ENCODE results near the gene ATP2C1.
A peak's percentile ranks its signal among the peaks of the same experiment; 100 is the strongest.
"Not testable (repeated sequence)": the region's sequence is repeated elsewhere in the genome, so short reads cannot be mapped to it uniquely, and the experiment has no call there.

The ATP2C1 gene, protein sequence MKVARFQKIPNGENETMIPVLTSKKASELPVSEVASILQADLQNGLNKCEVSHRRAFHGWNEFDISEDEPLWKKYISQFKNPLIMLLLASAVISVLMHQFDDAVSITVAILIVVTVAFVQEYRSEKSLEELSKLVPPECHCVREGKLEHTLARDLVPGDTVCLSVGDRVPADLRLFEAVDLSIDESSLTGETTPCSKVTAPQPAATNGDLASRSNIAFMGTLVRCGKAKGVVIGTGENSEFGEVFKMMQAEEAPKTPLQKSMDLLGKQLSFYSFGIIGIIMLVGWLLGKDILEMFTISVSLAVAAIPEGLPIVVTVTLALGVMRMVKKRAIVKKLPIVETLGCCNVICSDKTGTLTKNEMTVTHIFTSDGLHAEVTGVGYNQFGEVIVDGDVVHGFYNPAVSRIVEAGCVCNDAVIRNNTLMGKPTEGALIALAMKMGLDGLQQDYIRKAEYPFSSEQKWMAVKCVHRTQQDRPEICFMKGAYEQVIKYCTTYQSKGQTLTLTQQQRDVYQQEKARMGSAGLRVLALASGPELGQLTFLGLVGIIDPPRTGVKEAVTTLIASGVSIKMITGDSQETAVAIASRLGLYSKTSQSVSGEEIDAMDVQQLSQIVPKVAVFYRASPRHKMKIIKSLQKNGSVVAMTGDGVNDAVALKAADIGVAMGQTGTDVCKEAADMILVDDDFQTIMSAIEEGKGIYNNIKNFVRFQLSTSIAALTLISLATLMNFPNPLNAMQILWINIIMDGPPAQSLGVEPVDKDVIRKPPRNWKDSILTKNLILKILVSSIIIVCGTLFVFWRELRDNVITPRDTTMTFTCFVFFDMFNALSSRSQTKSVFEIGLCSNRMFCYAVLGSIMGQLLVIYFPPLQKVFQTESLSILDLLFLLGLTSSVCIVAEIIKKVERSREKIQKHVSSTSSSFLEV

DNA sequence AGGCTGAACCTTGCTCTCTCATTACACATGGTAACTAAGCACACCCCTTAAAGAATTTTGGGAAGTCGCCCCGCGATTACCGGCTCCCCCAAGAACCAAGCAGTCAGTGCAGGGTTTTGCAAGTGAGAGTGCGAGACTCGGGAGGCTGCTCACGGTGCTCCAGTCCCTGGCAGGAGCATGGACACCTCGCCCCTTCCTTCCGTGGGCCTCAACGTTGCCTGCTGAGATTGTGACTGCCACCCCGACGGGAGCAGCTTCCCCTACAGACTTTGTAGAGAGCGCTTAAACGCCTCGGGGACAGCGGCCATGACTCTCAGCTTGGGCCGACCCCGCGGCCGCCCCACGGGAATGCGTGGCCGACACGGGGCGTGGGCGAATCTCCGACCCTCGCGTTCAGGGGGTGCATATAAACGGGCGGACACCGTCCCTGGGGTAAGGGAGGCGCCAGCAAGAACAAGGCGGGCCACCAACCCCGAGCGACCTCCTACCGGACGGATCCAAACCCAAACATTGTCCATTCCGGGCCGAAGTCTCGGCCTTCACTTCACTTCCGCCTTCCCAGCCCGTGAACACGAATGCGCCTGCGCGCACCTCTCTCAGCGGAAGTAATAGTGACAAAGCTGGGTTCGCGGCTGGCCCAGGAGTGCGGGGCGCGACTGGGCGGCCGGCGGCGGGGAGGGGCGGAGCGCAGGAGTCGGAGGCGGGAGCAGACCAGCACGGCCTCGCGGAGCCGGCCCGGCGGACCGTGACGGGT, at the start of gene ATP2C1:
TSS of gene ATP2C1 (plus strand) at position 709 of the 754 bp plus-strand sequence. CDS start 686 bp downstream, outside the sequence.
- DNase-seq = peak; percentile 96

DNA sequence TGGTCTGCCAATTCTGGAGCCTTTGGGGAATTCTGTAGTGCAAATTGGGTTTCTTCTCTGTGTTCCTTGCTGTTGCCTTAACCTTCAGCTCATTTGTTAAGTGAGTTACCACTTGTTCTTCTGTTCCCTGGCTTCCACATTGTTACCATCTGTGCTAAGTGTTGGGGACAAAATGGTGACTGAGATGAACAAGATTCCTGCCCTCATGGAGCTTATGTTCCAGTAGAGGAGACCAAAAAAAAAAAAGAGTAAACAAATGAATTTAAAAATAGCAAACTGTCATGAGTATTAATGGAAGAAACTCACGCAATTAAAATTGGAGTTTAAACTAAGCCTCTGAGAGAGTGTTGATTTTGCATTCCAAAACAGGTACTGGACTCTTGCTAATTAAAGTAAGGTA, 49.4 kb upstream of the ATP2C1 start:
- no peak for DNase-seq

DNA sequence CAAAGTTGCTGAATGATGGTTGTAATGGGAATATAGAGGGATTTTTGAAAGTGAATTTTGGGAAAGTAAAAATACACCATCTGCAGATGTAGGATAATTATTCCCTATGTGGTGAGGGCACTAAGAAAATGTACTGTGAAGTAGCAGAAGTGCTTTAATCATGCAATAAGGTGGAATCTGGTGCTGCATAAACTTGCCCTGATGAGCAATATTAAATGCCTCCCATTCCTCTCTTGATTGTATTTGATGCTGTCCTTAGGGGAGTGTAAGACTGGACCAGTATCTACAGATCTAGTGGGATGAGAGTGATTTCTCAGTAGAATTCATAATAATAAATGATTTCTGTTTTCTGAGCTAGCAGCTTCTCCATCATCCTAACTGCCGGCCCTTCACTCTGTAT, 47.7 kb upstream of the ATP2C1 start:
- no peak for DNase-seq

DNA sequence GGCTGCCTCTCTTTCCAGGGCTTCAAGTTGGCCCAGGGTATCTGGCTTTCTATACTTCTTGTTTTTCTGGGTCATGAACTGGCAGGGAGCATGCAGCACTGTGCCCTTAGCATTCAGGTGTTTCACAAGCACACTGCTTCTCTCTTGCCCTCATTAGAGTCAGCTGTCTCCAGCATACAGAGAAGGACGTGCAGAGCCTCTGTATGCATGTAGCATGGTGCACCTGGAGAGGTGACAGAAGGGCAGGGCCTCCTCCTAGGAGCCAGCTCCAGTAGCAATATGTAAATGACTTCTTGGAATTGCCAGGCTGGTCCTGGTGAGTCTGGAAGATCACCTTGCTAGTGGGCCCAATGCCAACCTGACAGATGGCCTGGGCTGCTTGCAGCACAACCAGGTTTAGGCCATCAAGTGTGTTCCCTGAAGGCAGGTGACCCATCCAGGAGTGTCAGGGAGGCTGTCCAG, 44.8 kb upstream of the ATP2C1 start:
- no peak for DNase-seq

DNA sequence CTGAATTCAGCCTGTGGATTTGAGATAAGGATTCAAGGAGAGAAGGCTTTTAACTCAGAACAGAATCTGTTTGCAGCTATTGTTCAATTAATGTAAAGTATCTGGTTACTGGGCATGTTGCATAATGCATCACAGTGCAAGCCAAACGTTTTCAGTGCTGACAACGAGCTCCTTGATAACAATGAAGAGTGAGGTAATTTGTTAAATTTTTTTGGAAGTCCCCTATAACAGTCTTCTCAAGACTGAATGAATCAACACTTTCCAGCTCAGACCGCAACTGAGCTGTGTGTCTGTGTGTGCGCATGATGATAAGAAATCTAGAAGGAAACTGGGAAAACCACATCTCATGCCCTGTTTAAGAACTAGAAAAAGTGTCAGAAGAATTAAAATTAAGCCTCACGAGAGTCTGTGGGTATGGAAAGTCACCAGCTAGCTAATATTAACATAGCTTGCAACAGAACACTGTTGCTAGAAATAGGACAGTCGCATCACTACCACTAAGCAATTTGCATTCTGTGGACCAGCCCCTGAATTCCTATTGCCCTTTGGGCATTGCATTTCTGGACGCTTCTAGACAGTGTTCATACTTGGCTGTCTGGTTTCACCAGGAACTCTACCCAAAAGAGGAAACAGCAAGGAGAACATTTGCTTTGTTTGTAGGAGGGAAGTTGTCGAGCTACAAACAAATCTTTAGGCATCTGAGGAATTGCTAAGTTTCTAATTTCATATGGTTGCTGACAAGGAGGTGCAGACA, 43.7 kb upstream of the ATP2C1 start:
- peak; percentile 16 for DNase-seq

DNA sequence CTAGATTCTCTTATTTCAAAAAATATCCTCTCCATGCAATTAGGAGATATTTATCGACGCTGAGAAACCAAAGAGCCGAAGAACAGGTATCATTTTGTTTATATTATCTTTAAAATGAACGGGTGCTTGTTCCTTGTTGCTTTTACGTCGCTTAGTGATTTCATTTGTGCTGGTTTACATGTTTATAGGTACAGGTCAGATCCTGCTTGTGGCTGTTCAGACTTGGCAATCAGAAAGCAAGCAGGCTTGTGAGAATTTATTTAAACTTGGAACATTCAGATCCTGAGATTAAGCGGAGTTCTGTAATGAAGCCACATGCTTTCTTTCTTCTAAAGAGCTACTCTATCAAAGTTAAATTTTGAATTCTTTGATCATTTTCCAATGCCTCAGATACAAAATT, 43.0 kb upstream of the ATP2C1 start:
- DNase-seq = no peak

DNA sequence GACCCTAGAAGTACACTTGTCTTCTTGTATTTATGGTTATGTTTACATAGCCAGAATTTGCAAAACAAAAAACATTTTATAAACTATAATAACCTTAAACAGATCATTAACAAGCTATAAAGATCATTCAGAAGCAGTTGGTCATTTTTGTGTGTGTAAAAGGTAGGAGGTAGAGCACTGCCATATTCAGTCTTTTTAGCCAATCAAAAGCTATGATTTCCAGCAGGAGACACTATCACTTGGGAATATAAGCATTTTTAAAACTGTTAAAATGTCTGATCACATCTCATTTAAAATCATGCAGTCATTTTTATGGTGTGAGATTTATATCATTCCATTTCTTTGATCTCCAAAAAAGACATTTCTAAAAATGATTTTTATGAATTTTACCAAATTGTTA, 42.6 kb upstream of the ATP2C1 start:
- no peak for DNase-seq

DNA sequence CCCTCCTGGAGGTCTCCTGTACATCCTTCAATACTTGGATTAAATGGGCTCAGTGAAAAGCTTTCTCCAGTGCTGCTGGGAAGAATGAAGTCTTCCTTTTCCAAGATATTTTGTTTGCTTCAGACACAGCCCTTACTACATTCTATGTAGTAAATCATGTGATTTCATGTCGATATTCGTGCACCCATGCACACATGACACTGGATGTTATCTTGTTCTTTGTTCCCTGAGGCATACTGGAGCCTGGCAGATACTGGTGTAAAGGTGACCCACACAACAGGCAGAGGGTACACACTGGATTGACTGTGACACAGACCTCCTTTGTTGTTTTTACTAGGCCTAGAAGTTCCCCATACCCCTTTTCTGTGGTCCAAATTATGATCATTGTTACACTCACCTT, 40.3 kb upstream of the ATP2C1 start:
- no peak for DNase-seq

DNA sequence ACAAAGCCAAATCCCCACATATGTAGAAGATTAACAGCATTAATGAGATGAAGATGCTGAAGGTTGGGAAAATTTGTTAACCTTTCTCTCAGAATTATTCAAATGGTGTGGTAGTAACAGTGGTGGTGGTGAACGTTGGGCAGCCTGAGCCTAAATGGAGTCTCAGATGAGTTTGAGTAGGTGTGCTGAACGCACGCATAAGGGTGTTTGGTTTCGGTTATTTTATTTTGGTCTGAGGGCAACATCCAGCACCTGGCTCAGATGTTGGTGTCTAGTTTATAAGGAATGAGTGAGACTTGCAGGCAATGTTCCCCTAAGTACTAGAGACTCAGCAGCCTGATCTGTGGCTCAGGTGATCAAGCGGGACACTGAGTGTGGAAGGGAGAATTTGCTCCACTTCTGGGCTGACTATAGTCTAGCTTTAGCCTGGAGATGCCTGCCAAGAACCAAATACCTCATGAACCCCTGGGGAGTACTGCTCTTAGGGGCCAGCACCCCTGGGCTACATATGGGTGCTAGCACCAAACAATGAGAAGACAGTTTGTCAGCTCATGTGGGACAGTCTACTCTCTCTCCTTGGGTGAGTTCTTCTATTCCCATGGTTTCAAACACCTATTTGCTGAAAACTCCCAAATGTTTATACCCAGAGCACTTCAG, 39.5 kb upstream of the ATP2C1 start:
- DNase-seq = no peak

DNA sequence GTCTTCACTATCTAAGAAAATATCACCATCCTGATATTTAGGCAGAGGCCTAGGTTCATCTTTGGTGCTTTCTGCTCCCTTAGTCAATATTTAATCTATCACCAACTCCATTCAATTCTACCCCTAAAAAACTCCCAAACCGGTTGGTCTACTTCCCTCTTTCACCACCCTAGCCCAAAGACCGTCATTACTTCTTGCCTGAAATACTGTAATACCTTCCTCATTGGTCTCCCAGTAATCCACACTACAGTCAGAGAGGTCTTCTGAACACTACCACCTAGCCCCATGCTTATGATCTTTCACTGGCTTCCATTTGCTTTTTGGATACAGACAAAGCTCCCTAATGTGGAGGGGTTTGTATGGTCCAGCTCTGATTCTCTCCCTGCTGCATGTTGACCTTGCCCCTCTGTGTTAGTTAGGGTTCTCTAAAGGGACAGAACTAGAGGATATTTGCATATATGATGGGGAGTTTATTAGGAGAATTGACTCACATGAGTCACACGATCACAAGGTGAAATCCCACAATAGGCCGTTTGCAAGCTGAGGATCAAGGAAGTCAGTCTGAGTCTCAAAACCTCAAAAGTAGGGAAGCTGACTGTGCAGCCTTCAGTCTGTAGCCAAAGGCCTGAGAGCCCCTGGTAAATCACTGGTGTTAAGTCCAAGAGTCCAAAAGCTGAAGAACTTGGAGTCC, 36.4 kb upstream of the ATP2C1 start:
- DNase-seq = no peak

DNA sequence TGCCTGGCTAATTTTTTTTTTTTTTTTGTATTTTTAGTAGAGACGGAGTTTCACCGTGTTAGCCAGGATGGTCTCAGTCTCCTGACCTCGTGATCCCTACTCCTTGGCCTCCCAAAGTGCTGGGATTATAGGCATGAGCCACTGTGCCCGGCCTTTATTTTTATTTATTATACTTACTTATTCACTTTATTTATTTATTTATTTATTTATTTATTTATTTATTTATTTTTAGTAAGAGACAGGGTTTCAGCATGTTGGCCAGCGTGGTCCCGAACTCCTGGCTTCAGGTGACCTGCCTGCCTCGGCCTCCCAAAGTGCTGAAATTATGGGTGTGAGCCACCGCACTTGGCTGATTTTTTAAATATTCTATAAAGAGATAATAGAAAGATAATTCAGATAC, 31.8 kb upstream of the ATP2C1 start:
- not testable (repeated sequence) for DNase-seq

DNA sequence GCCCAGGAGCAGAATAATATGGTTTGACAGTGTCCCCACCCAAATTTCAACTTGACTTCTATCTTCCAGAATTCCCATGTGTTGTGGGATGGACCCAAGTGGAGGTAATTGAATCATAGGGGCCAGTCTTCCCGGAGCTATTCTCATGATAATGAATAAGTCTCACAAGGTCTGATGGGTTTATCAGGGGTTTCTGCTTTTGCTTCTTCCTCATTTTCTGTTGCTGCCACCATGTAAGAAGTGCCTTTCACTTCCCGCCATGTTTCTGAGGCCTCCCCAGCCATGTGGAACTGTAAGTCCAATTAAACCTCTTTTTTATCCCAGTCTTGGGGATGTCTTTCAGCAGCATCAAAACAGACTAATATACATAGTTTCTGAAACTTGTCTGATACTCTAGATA, 28.4 kb upstream of the ATP2C1 start:
- DNase-seq = no peak

DNA sequence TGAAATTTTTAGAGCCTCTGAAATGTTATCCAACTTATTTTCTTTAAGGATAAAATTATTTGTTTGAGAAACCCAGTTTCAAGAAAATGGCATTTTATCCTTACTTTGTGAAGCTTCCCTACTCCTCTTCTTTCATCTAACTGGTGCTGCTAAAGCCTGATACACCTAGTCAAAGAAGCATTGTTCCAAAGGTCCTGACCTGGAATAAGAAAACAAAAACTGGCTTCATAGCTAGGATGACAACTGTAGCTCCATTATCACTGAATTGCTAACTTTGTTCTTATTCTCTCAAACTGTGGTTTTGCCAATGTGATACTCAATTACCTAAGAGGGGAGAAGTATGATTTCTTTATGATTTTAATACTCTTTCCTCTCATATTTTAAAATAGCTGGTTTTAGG, 27.6 kb upstream of the ATP2C1 start:
- no peak for DNase-seq

DNA sequence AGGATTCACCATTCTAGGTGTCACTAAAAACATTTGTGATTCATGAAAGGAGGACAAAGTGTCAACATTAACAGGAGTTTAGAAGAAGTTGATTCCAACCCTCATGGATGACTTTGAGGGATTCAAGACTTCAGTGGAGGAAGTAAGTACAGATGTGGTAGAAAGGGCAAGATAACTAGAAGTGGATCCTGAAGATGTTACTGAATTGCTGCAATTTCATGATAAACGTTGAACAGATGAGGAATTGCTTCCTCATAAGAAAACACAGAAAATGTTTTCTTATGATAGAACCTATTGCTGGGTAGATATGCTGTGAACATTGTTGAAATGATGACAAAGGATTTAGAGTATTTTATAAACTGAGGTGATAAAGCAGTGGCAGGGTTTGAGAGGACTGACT, 23.5 kb upstream of the ATP2C1 start:
- DNase-seq = no peak

DNA sequence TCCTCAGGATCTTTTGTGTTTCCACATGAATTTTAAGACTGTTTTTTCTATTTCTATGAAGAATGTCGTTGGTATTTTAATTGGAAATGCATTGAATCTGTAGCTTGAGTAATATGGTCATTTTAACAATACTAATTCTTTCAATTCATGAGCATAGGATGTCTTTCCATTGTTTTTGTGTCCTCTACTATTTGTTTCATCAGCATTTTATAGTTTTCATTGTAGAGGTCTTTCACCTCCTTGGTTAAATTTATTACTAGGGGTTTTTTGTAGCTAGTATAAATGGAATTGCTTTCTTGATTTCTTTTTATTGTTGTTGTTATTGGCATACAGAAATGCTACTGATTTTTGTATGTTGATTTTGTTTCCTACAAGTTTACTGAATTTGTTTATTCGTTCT, 17.3 kb upstream of the ATP2C1 start:
- DNase-seq = no peak

DNA sequence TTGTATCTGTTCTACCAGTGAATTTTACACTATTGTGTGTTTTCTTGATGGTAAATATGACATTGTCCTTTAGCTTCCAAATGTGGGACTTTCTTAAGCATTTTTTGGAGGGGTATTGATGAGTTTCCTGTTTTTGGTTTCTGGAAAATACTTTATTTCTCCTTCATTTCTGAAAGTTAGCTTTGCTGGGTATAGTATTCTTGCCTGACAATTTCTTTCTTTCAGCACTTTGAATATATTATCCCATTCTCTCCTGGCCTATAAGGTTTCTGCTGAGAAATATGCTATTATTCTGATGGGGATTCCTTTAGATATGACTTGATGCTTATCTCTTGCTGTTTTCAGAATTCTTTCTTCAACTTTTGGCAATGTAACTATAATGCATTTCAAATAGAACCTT, 15.4 kb upstream of the ATP2C1 start:
- no peak for DNase-seq

DNA sequence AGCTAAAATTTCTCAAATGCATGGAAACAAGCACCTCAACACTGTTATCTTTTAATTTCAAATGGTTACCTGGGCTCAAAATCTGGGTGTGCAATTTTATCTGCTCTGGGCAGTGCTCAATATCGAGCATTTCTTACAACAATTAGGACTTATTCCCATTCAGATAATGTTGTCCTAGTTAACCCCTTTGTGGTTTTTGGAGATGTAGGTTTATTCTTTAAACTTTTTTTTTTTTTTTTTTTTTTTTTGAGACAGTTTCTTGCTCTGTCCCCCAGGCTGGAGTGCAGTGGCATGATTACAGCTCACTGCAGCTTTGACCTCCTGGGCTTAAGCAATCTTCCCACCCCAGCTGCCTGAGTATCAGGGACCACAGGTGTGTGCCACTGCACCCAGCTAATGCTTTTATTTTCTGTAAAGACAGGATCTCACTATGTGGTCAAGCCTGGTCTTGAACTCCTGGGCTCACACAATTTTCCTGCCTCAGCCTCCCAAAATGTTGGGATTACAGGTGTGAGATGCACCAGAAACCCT, 4.4 kb upstream of the ATP2C1 start:
- DNase-seq = no peak

DNA sequence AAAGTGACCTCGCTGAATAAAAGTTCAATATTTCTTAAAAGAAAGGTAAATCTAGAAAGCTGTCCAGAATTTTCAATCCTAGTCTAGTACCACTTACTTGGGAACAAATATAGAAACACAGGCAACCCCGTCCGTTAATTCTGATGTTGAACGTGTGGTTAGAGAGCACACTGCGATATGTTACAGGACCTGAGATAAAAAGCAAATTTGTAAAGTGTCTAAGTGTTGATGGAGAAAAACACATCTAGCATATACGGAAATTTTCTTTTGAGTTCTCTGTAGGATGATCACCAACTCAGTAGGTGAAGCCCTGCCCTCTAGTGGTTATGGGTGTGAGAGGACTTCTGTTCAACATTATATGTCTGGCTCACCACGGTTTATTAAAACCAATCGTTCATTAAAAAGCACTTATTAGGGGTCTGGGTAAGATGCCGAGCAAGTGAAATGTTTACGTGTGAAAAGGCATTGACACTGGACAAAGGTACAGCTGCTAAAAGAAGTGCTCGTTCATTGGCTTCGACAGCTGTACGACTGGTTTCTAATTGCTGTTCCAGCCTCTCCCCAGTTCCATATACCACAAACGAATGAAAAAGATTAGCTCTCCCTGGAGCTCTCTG, 1.0 kb upstream of the ATP2C1 start:
- peak; percentile 72 for DNase-seq

DNA sequence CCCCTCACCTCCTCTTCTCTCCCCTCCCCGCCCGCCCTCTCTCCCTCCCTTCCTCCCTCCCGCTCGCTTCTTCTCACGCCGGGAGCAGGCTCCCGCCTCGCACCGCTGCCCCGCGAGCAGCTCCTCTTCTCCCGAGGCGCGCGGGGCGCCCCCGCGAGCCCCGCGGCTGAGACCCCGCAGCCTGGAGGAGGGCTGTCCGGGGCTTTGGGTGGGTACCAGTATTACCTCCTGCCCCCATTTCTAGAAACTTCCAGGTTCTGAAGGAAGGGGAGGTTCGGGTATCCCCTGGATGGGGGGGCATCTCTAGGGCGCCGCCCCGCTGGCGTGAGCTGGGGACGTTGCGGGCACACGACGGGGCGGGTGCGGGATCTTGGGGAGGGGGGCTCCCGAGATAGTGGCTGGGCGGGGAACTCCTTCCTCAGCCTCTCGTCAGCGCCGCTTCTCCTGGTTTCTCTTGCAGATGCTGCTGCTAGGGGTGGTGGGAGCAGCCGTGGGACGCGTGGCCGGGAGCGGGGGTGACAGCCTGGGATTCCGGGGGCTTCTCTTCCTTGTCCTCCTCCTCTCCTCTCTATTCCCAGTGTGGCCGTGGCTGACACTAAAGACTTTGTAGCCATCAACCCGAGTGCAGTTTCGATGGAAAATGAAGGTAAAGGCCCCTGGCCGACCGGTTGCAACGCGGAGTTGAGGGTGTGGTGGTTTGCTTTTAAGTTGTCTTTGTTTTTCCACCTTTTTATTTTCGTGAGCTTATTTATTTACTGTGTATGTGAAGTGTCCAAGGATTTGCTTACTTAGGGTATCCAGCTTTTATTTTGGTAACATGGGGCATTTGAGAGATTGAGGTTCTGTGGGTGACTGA, 474 bp downstream of the ATP2C1 start:
- DNase-seq = peak; percentile 21

DNA sequence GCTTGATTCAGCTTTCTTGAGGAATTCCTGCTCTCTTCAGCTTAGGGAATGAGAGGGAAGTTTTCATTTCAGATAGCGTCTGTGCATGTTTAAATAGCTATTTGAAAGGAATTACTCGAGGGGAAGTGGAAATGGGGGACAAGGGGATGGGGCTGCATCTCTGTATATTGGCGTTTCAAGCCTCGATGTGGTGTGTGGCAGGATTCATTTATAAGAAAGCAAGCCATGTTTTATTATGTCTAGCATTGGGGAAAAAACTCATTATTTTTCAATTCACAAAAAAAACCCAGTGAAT, 1.0 kb downstream of the ATP2C1 start:
- DNase-seq = no peak
